Osteocyte (in vitro differentiated cells): ENCODE results near the gene PPP1R27. TPM values are rescaled to one million over a fixed set of nuclear protein-coding genes. Genes with fewer than 3 reads are reported as not detected.

ENCODE experiments used
- DNase-seq: peaks from one replicate; pipeline ENCODE4 v3.0.0; 2021; ENCODE audit warnings: mixed read lengths; ENCODE audit not compliant: unreplicated experiment; ENCODE audit errors: extremely low spot score
- H3K27ac Mint-ChIP-seq: one replicate; pipeline ENCODE4 v1.8.0; 2021; ENCODE audit warnings: mild to moderate bottlenecking, mixed read lengths; ENCODE audit not compliant: unreplicated experiment
- H3K27me3 Mint-ChIP-seq: one replicate; pipeline ENCODE4 v1.8.0; 2021; ENCODE audit warnings: mixed read lengths; ENCODE audit not compliant: unreplicated experiment
- H3K36me3 Mint-ChIP-seq: one replicate; pipeline ENCODE4 v1.8.0; 2021; ENCODE audit warnings: mixed read lengths; ENCODE audit not compliant: unreplicated experiment
- H3K4me1 Mint-ChIP-seq: one replicate; pipeline ENCODE4 v1.8.0; 2021; ENCODE audit warnings: mixed read lengths; ENCODE audit not compliant: unreplicated experiment
- H3K4me3 Mint-ChIP-seq: one replicate; pipeline ENCODE4 v1.8.0; 2021; ENCODE audit warnings: mild to moderate bottlenecking, moderate library complexity, mixed read lengths; ENCODE audit not compliant: unreplicated experiment
- H3K9me3 Mint-ChIP-seq: one replicate; pipeline ENCODE4 v1.8.0; 2021; ENCODE audit warnings: mixed read lengths; ENCODE audit not compliant: unreplicated experiment
- long read RNA-seq: library from polyadenylated mRNA; unstranded; transcript quantifications from one replicate; pipeline ENCODE4 v2.0.0, GENCODE V29; 2021
- total RNA-seq: library from RNA; stranded (reverse); gene quantifications from 2 replicates; pipeline ENCODE4 v1.2.1, GENCODE V29; 2021
- TF ChIP-seq, protein P1 (sequence below): fragments of 200-600 bp; sonication (generic); IDR thresholded peaks from 2 replicates; pipeline ENCODE4 v1.5.0; 2021; ENCODE audit warnings: antibody characterized with exemption, mild to moderate bottlenecking, moderate library complexity

The PPP1R27 gene
- total RNA-seq, result 0.62 TPM in 1 of 2 replicates, not detected in the other
- long read RNA-seq, result 0 reads

DNA sequence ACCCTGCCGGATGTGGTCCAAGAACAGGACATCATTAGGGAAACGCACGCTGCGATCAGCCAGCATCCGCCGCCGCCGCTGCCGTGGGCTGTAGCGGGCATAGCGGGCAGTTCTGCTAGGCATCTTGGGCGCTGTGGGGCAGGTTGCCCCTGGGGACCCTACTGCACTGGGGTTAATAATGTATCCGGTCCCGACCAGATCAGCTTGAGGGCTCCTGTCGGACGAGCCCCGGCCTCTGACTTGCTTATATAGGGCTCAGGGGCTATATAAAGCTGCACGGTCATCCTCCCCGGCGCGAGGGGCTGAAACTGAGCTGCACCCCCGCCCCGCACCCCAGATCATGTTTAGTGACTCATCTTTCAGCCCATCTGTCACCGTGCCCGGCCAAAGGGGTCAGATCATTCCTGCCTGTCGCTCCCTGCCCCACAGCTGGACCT lies at the start of gene PPP1R27:
Gene PPP1R27 (minus strand): TSS at position 220 of the 437 bp plus-strand sequence. CDS start 97 bp downstream, at position 123.
- peaks cover 21% of the 10 kb centered on the region for H3K4me1 Mint-ChIP-seq
- TF ChIP-seq, protein P1, sequence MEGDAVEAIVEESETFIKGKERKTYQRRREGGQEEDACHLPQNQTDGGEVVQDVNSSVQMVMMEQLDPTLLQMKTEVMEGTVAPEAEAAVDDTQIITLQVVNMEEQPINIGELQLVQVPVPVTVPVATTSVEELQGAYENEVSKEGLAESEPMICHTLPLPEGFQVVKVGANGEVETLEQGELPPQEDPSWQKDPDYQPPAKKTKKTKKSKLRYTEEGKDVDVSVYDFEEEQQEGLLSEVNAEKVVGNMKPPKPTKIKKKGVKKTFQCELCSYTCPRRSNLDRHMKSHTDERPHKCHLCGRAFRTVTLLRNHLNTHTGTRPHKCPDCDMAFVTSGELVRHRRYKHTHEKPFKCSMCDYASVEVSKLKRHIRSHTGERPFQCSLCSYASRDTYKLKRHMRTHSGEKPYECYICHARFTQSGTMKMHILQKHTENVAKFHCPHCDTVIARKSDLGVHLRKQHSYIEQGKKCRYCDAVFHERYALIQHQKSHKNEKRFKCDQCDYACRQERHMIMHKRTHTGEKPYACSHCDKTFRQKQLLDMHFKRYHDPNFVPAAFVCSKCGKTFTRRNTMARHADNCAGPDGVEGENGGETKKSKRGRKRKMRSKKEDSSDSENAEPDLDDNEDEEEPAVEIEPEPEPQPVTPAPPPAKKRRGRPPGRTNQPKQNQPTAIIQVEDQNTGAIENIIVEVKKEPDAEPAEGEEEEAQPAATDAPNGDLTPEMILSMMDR, result no peak

DNA sequence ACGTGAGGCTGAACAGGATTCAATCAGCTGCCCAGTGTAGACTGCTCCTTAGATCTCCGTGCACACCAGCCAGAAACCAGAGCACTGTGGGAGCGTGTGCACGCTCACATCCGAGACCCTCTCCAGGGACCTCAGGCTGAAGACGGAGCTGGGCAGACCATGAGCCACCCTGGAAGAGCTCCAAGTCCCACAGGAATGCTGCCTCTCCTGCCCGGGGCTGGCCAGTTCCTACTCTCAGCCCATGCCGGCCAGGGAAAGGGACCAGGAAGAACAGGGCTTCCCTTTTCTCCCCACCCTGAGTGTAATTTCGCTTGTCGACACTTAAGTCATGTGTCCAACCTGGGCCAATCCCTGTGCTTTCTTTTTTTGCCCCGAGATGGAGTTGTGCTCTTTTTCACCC lies 49.7 kb upstream of the PPP1R27 start:
- peak overlapping the region; percentile 19 for H3K27ac Mint-ChIP-seq
- no peaks in the 10 kb centered on the region for H3K9me3 Mint-ChIP-seq

More for the DNA sequence above, at the start of gene PPP1R27:
- H3K36me3 Mint-ChIP-seq, result no peaks in the 10 kb centered on the region
- H3K27ac Mint-ChIP-seq, result peak within 1 kb of the TSS; percentile 91
- H3K27me3 Mint-ChIP-seq, result no peaks in the 10 kb centered on the region
- no peak for DNase-seq
- no peaks in the 10 kb centered on the region for H3K9me3 Mint-ChIP-seq
- peak within 1 kb of the TSS; percentile 79 for H3K4me3 Mint-ChIP-seq

GRCh38 chr17:81879121-81879520 lies 44.3 kb upstream of the PPP1R27 start:
- Mint-ChIP-seq H3K27me3 (no peaks in the 10 kb centered on the region), H3K4me1 (no peaks in the 10 kb centered on the region), H3K36me3 (peaks cover 9% of the 10 kb centered on the region), H3K9me3 (no peaks in the 10 kb centered on the region), H3K4me3 (no peak overlapping the region), H3K27ac (peak overlapping the region; percentile 9)
- no peak for DNase-seq
- TF ChIP-seq, protein P1, result no peak

More for the DNA sequence above, 49.7 kb upstream of the PPP1R27 start:
- TF ChIP-seq, protein P1, result no peak
- Mint-ChIP-seq H3K4me3 (no peak overlapping the region), H3K36me3 (peaks cover 29% of the 10 kb centered on the region), H3K27me3 (no peaks in the 10 kb centered on the region), H3K4me1 (peaks cover 9% of the 10 kb centered on the region)
- no peak for DNase-seq

DNA sequence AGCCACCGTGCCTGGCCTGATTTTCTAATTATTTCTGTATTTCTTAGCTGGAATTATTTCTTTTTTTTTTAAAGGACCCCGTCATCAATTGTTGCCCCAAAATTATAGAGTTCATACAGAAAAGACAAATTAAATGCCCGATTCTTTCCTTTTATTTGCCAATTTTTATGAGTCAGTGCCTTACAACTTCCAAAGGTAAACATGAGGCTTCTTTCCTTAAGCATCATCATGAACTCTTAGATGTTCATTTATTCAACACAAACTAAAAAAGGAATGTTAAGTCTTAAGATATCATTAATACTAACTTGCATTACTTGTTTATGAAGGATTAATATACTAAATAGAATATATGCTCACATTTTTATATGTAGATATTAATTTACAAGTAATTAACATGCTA lies 43.4 kb upstream of the PPP1R27 start:
- Mint-ChIP-seq H3K4me3 (no peak overlapping the region), H3K27me3 (no peaks in the 10 kb centered on the region), H3K27ac (no peak overlapping the region), H3K36me3 (peaks cover 9% of the 10 kb centered on the region), H3K4me1 (no peaks in the 10 kb centered on the region), H3K9me3 (no peaks in the 10 kb centered on the region)
- no peak for DNase-seq
- TF ChIP-seq, protein P1, result no peak

GRCh38 chr17:81877569-81877968 lies 42.7 kb upstream of the PPP1R27 start:
- TF ChIP-seq, protein P1, result no peak
- H3K4me3 Mint-ChIP-seq, result no peak overlapping the region
- H3K9me3 Mint-ChIP-seq, result no peaks in the 10 kb centered on the region
- peaks cover 5% of the 10 kb centered on the region for H3K4me1 Mint-ChIP-seq
- H3K27ac Mint-ChIP-seq, result no peak overlapping the region
- peaks cover 7% of the 10 kb centered on the region for H3K36me3 Mint-ChIP-seq
- H3K27me3 Mint-ChIP-seq, result no peaks in the 10 kb centered on the region
- DNase-seq, result no peak
